HG03025 (cell line): ENCODE measurements around the gene SGO2.
"Not testable (repeated sequence)": the region's sequence is repeated elsewhere in the genome, so short reads cannot be mapped to it uniquely, and the experiment has no call there.

Experiments
- ATAC-seq: cut with Tn5 transposase; IDR thresholded peaks from one replicate; pipeline ENCODE4 v1.9.1; 2021; ENCODE audit warnings: mild to moderate bottlenecking, moderate library complexity; ENCODE audit not compliant: unreplicated experiment, low FRiP score

SGO2 gene

GRCh38 chr2:200588076-200588678, 62.2 kb downstream of the SGO2 start:
- no peak for ATAC-seq

- ATAC-seq, result no peak
Observed at GRCh38 chr2:200590090-200590489, 64.1 kb downstream of the SGO2 start.

GRCh38 chr2:200591308-200591707, 65.3 kb downstream of the SGO2 start:
- ATAC-seq, result no peak

- no peak for ATAC-seq
Observed at GRCh38 chr2:200592406-200593075, 66.5 kb downstream of the SGO2 start.

- no peak for ATAC-seq
Observed at GRCh38 chr2:200593905-200594304, 67.9 kb downstream of the SGO2 start.

GRCh38 chr2:200595913-200596312, 69.9 kb downstream of the SGO2 start:
- ATAC-seq, result no peak

GRCh38 chr2:200596774-200597570, 71.0 kb downstream of the SGO2 start:
- no peak for ATAC-seq

GRCh38 chr2:200599206-200599605, 73.2 kb downstream of the SGO2 start:
- ATAC-seq, result no peak

GRCh38 chr2:200600549-200601225, 74.7 kb downstream of the SGO2 start:
- no peak for ATAC-seq

GRCh38 chr2:200602584-200602983, 76.6 kb downstream of the SGO2 start:
- ATAC-seq, result no peak

GRCh38 chr2:200603972-200604371, 78.0 kb downstream of the SGO2 start:
- ATAC-seq, result no peak

GRCh38 chr2:200604571-200605255, 78.7 kb downstream of the SGO2 start:
- ATAC-seq, result no peak

GRCh38 chr2:200608341-200609027, 82.5 kb downstream of the SGO2 start:
- no peak for ATAC-seq

GRCh38 chr2:200609028-200609614, 83.1 kb downstream of the SGO2 start:
- no peak for ATAC-seq

GRCh38 chr2:200610217-200610616, 84.2 kb downstream of the SGO2 start:
- not testable (repeated sequence) for ATAC-seq

GRCh38 chr2:200613692-200614091, 87.7 kb downstream of the SGO2 start:
- no peak for ATAC-seq

GRCh38 chr2:200614249-200614648, 88.2 kb downstream of the SGO2 start:
- ATAC-seq, result no peak

GRCh38 chr2:200615247-200615646, 89.2 kb downstream of the SGO2 start:
- ATAC-seq, result no peak

GRCh38 chr2:200616193-200616592, 90.2 kb downstream of the SGO2 start:
- ATAC-seq, result no peak

GRCh38 chr2:200616656-200617055, 90.6 kb downstream of the SGO2 start:
- ATAC-seq, result no peak
